NCI-H345 treated with DMSO at 0.1 percent for 48 hours (cell line): ENCODE data around the gene DNAH5.

Source experiments
- DNase-seq: peaks from one replicate; lab custom pipeline; 2025; ENCODE audit not compliant: unreplicated experiment; lab: John Stamatoyannopoulos, UW

Gene DNAH5

GRCh38 chr5:13939638-13940037 lies 4.8 kb downstream of the DNAH5 start:
- peak; percentile 82 for DNase-seq

- no peak for DNase-seq
Observed at GRCh38 chr5:13934921-13935320, 9.6 kb downstream of the DNAH5 start.

GRCh38 chr5:13934125-13934524 lies 10.4 kb downstream of the DNAH5 start:
- no peak for DNase-seq

GRCh38 chr5:13932561-13932960 lies 11.9 kb downstream of the DNAH5 start:
- DNase-seq = no peak

GRCh38 chr5:13932011-13932410 lies 12.5 kb downstream of the DNAH5 start:
- no peak for DNase-seq

- peak; percentile 4 for DNase-seq
Observed at GRCh38 chr5:13930541-13931171, 13.8 kb downstream of the DNAH5 start.

GRCh38 chr5:13926731-13927130 lies 17.8 kb downstream of the DNAH5 start:
- no peak for DNase-seq

- DNase-seq = no peak
Observed at GRCh38 chr5:13921578-13921977, 22.9 kb downstream of the DNAH5 start.

GRCh38 chr5:13919786-13920185 lies 24.7 kb downstream of the DNAH5 start:
- no peak for DNase-seq

- DNase-seq = no peak
Observed at GRCh38 chr5:13919087-13919486, 25.4 kb downstream of the DNAH5 start.

GRCh38 chr5:13917061-13917460 lies 27.4 kb downstream of the DNAH5 start:
- DNase-seq = no peak

GRCh38 chr5:13913962-13914361 lies 30.5 kb downstream of the DNAH5 start:
- no peak for DNase-seq

GRCh38 chr5:13910637-13911288 lies 33.7 kb downstream of the DNAH5 start:
- no peak for DNase-seq

GRCh38 chr5:13910201-13910600 lies 34.3 kb downstream of the DNAH5 start:
- DNase-seq = no peak

- DNase-seq = no peak
Observed at GRCh38 chr5:13909271-13909670, 35.2 kb downstream of the DNAH5 start.

GRCh38 chr5:13898569-13898968 lies 45.9 kb downstream of the DNAH5 start:
- DNase-seq = no peak

GRCh38 chr5:13878357-13878756 lies 66.1 kb downstream of the DNAH5 start:
- DNase-seq = no peak

- DNase-seq = no peak
Observed at GRCh38 chr5:13866792-13867191, 77.7 kb downstream of the DNAH5 start.

GRCh38 chr5:13865312-13865711 lies 79.2 kb downstream of the DNAH5 start:
- no peak for DNase-seq

- no peak for DNase-seq
Observed at GRCh38 chr5:13860146-13860545, 84.3 kb downstream of the DNAH5 start.

GRCh38 chr5:13859270-13860065 lies 85.0 kb downstream of the DNAH5 start:
- no peak for DNase-seq

- DNase-seq = no peak
Observed at GRCh38 chr5:13843175-13843846, 101.2 kb downstream of the DNAH5 start.
